Stromal cell of bone marrow (primary cell): Measurements from ENCODE around the gene MBD3L1.

ENCODE experiments used
- DNase-seq: peaks from one replicate; pipeline ENCODE4 v3.0.0-alpha.2; 2012; ENCODE audit warnings: low read depth

The MBD3L1 gene

DNA sequence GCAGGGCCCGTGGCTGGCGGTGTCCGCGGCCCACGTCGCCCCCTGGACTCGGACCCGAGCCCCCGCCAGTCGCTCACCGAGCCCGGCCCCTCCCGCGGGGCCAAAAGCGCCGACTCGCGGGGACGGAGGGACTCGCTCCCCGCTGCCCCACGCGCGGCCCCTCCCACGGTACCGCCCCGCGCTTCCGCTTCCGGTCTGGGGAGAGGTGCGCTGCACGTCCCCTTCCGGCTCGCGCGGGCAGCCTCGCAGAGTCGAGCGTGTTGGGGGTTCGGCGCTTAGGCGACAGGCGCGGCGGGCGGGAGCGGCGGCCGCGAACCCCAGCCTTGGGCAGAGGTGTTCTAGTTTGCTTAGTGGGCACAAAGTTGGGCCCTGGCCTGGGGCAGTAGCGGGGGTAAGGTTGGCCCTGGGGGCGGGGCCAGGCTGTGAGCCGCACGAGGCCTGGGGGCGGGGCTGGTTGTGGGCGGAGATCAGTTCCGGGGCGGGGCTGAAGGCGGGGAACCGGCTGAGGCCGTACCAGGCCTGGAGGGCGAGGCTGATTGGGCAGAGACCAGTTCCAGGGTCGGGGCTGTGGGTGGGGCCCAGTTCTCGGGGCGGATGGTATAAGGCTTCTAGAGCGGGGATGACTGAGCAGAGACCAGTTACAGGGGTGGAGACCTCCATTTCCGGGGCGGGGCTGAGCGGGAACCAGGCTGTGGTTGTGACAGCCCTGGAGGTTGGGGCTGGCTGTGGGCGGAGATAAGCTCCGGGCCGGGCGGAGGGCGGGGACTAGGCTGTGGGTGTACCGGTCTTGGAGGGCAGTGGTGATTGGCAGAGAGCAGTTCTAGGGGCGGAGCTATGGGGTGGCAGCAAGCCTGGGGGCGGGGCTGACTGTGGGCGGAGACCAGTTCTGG is at the start of gene MBD3L1, which contains the start of gene ZNF558:
MBD3L1 (plus strand) TSS at position 246 of the 890 bp plus-strand sequence. CDS start 10,302 bp downstream, outside the sequence.
ZNF558 (minus strand) TSS at position 173 of the 890 bp plus-strand sequence. CDS start 9,645 bp downstream, outside the sequence.
- DNase-seq, result peak; percentile 95

DNA sequence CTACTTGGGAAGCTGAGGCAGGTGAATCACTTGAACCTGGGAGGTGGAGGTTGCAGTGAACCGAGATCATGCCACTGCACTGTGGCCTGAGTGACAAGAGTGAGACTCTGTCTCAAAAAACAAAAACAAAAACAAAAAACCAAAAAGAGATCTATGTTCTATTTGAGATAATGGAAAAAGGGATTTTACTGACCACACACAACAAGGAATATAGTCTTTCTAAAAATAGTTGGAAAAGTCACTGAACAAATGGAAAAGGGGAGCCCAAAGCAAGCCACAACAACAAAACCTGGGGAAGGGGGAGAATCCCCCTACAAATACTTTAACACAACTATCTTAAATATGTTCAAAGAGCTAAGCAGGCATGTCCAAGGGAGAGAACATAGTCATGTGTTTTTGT is 37.4 kb upstream of the MBD3L1 start:
- DNase-seq, result no peak

DNA sequence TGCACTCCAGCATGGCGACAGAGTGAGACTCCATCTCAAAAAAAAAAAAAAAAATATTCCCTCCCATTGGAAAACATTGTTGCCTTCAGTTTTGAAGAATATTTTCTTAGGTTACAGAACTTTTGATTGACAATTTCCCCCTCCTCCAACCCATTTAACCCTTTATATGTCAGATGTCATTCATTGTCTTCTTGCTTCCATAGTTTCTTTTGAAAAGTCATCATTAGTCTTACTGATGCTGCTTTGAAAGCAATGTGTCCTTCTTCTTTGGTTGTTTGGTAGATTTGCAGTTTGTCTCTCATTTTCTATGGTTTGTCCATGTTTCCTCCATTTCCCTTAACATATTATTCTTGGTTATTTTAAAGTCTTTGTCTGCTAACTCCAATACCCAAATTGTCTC is 25.5 kb upstream of the MBD3L1 start:
- DNase-seq, result no peak

DNA sequence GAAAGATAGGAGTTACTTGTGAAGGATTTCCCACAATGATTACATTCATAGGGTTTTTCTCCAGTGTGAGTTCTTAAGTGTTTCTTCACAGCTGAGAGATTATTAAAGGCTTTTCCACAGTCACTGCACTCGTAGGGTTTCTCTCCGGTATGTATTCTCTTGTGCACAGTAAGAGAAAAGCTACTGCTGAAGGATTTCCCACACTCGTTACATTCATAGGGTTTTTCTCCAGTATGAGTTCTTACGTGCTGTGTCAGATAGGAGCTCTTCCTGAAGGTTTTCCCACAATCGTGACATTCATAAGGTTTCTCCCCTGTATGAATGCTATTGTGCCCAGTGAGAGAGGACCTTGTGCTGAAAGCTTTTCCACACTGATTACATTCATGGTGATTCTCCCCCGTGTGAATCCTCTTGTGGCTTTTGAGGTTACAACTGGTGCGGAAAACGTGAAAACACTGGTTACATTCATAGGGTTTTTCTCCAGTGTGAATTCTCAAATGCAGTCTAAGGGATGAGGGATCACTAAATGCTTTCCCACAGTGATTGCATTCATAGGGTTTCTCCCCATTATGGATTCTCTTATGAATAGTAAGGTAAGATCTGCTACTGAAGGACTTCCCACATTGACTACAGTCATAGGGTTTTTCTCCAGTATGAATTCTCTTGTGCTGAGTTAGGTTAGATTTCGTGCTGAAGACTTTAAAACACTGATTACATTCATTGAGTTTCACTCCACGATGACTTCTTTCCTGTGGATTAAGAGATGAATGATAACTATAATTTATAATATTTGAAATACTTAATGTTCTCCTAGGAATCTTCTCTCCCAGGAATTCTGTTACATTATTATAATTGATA is 20.6 kb upstream of the MBD3L1 start:
- no peak for DNase-seq

- DNase-seq, result no peak
These were observed 18.0 kb upstream of the MBD3L1 start for GRCh38 chr19:8814176-8814575.

GRCh38 chr19:8815780-8816179 is 16.4 kb upstream of the MBD3L1 start:
- no peak for DNase-seq

GRCh38 chr19:8820234-8820633 is 11.9 kb upstream of the MBD3L1 start:
- no peak for DNase-seq

- DNase-seq, result no peak
These were observed 10.4 kb upstream of the MBD3L1 start for GRCh38 chr19:8821748-8822241.

GRCh38 chr19:8826371-8826770 is 5.8 kb upstream of the MBD3L1 start:
- no peak for DNase-seq

DNA sequence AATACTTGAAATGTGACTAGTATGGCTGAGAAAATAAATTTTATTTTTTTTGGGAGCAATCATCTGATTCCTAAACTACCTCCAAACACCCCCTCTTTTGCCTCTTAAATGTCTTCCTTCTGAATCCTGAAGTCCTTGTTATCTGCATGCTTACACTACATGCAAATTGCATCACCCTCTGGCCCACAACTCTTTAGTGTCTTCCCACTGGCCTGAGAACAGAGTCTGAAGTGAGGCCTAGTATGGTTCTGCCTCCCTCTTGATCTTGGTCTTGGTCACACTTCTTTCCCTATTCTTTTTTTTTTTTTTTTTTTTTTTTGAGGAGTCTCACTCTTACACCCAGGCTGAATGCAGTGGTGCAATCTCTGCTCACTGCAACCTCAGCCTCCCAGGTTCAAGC is 4.9 kb upstream of the MBD3L1 start:
- no peak for DNase-seq

DNA sequence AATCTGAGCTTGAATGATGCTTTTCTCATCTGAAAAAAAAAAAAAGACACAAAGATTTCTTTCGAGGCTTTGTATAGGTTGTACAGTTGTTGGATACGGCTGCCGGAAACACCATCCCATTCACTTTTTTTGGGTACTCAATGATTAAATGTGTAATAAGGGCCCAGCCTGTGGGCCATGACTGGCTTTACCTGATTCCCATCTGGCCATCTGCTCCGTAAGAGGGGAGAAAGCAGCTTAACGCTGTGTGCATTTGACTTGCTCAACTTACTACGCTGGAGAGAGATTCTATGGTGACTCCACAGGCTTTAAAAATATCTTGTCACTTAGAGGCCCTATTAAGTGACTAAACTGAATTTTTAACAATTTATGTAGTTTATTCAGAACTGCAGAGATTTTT is 804 bp upstream of the MBD3L1 start:
- DNase-seq, result no peak

GRCh38 chr19:8831832-8832131 is 395 bp upstream of the MBD3L1 start:
- DNase-seq, result no peak

GRCh38 chr19:8835446-8835845 is 3.3 kb downstream of the MBD3L1 start:
- no peak for DNase-seq

DNA sequence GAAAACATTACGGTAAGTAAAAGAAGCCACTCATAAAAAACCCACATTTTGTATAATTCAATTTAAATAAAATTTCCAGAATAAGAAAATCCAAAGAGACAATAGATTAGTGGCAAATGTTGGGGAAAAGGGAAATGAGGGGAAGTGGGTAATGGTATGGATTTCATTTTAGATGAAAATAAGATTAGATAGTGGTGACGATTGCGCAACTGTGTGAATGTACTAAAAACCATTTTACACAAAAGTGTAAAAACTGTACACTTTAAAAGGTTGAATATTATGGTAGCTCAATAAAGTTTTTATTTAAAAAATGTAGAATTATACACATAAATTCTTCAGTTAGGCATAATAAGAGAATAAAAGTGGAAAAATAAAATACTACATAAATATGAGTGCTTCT is 3.7 kb downstream of the MBD3L1 start:
- no peak for DNase-seq

GRCh38 chr19:8840708-8841107 is 8.5 kb downstream of the MBD3L1 start:
- no peak for DNase-seq

GRCh38 chr19:8846819-8847218 is 14.6 kb downstream of the MBD3L1 start:
- DNase-seq, result no peak

DNA sequence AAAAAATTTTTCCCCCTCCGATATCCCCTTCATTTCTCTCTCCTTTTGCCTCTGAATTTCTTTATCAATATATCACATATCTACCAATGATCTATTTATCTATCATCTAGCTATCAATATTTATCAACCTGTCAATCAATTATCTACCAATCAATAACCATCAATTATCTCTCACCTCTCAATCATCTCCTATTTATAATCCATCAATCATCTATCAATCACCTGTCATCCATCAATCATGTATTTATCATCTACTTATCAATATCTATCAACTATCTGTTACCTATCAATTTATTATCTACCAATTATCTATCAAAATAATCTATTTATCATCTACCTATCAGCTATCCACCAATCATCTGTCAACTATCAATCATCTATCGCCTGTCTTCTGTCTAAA is 17.1 kb downstream of the MBD3L1 start:
- no peak for DNase-seq

DNA sequence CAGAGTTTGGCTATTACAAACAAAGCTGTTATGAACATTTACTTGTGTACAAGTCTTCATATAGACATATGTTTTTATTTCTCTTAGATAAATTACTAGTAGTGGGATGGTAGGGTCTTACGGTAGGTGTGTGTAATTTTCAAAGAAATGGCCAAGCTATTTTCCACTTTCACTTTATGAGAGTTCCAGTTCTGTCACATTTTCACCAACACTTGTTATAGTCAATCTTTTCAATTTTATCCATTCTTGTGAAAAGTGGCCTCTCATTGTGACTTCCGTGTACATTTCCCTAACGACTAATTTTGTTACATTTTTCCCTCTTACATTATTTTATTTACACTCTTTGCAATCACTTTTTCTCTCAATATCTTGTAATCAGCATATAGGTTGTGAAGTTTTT is 18.3 kb downstream of the MBD3L1 start:
- no peak for DNase-seq

DNA sequence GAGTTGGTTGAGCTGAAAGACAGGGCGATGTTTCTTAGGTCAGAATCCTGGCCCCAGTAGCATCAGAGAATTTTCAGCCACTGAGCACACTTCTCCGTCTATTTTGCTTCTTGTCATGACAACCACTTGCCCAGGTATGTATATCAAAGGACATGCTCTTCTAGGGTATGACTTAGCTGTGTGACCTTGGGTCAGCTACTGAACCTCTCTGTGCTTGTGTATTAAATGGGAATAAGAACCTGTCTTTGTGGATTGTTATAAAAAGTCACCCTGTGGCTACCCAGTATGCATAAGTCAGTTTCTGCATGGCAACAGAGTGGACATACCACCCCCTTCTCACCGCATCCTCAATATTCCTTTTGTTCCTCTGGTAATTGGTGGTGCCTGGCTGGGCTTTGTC is 26.1 kb downstream of the MBD3L1 start:
- DNase-seq, result no peak

- DNase-seq, result no peak
These were observed 34.2 kb downstream of the MBD3L1 start for GRCh38 chr19:8866344-8866743.

DNA sequence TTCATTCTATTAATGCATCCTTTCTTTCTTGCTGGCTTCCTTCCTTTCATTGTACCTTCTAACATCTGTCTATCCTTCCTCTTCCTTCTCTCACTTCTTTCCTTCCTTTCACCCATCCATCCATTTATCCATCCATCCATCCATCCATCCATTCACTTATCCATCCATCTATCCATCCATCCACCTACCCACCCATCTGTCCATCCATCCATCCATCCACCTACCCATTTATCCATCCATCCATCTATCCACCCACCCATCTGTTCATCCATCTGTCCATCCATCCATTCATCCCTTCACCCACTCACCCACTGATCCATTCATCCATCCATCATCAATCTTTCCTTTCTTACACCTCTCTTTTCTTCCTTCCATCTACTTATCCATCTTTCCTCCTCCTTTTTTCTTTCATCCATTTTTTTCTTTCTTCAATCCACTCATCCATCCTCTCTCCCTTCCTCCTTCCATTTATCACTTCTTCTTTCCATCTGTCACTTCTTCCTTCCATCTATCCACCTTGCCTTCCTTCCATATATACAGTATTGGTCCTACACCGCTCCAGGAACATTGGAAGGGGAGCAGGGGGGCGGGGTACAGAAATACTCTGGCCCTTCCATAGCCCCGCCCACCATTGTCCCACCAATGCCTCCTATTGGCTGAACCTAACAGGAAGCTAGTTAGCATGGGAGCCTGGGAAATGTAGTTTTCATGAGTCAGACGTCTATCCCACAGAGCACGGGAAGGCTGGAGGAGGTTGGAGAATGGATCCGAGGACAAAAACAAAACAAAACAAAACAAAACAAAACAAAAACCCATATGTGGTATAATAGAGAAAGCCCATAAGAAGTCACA is 45.9 kb downstream of the MBD3L1 start:
- DNase-seq, result no peak

DNA sequence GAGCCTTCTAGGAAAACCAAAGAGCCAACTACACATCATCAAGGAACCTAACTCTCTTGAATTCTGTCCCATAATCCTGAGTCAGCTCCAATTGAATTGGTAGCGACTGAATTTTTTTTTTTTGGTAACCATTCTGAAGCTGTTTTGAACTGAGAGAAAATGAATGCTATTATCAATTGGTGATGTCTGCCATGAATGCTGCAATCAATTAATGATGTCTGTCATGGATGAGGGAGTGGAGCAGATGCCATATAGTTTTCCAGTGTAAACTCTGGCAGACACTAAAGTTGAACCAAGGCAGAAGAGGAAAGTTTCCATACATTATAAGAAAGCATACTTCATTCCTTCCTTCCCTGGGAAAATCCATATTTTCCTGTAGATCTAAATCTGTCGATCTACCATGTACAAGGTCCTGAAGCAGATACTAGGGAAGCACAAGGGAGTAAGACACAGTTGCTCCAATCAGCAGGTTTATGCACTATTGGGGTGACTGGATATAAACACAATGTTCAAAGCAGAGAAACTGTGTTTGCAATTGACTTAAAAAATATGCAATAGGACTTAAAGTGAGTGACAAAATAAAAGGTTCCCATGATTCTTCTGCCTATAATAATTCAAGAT is 48.8 kb downstream of the MBD3L1 start:
- DNase-seq, result no peak
